GM18502 (cell line): ENCODE results near the gene SMG1.
"Not testable (repeated sequence)": the region's sequence is repeated elsewhere in the genome, so short reads cannot be mapped to it uniquely, and the experiment has no call there.

ENCODE experiments used
- ATAC-seq: cut with Tn5 transposase; IDR thresholded peaks from one replicate; pipeline ENCODE4 v1.9.1; 2021; ENCODE audit warnings: mild to moderate bottlenecking; ENCODE audit not compliant: unreplicated experiment, poor library complexity

The SMG1 gene

DNA sequence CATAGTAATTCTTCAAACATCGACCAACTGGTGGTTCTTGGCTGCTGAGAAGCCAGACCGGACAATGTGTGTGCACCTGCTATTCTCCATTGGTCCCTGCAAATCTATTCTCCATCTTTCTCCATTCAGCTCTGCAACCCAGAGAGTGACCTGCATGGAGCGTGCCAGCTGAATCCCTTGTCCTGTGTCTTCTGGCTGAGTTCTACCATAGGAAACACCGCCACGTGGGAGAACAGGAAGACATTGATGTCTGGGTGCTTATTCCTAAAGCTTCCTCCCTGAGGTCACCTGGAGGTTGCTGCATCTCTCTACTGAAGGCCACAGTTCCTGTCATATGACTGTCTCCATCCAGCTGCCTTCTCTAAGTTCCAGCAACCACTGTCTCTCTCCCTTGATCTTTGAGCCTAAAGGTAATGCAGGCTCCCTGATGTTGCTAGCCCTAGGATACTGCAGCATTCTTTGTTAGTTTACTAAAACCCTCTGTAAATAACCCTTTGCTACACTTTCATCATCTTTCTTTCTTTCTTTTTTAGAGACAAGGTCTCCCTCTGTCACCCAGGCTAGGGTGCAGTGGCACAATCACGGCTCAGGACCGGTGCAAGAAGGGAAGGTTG lies 10.6 kb upstream of the SMG1 start:
- ATAC-seq: no peak

DNA sequence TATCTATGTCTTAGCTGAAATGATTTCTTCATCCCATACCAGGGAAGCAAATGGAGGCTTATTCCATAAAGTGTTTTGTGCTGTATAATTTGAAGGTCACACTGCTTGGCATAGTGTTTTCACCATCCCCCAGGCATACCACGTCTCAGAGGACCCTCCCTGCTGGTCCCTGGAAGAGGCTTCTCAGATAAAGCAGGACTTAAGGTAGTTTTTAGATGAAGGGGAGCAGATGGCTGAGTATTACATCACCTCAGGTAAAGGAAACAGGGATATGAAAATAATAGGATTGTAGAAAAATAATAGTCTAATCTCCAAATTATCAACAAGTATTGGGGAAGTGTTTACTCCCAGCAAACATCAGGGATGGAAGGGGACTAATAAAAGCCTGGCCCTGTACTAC lies 7.3 kb upstream of the SMG1 start:
- no peak for ATAC-seq

DNA sequence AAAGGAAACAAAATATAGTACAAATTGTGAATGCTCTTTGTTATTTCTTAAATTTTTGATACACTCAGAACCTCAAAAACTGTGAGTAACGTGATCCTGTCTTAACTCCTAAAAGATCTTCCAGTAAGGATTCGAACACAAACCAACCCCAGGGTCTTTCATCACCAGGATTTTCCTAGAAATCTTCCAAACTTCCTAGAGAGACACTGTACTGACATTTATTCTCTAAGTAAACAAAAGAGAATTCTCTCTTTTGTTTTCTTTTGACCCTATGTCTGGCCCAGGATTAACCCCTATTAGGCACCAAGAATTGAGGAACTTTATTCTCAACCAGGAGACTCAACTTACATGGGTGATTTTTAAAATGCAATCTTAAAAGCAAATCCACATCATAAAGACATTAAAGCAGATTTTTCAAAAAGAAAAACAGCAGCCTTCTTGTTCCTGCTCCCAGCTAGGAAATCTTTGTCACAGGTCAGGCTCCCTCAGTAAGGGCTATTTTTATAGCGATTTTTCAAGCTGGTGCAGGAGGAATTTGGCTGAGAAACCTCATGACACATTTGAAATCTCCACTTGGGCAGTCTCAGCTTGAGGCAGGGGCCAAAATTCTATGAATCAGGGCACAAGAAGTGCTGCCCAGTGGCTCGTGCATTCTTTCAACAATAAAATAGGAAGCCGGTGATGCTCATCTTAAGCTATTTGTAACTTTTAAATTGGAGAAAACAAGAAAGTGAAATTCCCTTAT lies 6.2 kb upstream of the SMG1 start:
- no peak for ATAC-seq

DNA sequence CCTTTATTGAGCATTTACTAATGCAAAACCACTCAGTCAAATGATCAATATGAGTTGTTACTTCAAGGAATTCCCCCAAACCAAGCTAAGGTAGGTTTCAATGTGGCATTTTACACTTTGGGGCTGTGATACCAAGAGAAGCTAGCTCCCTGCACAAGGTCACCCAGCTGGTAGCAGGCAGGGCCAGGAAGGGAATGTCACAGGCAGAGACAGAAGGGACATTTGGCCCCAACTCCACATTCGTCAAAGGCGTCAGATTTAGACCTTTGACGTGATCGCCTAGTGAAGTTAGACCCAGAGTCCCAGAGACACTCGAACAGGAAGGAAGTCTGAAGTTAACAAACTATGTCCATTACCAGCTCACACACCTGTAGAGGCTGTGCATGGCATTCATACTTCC lies 5.5 kb upstream of the SMG1 start:
- no peak for ATAC-seq

- not testable (repeated sequence) for ATAC-seq
These were observed 3.9 kb upstream of the SMG1 start for GRCh38 chr16:18930095-18930494.

DNA sequence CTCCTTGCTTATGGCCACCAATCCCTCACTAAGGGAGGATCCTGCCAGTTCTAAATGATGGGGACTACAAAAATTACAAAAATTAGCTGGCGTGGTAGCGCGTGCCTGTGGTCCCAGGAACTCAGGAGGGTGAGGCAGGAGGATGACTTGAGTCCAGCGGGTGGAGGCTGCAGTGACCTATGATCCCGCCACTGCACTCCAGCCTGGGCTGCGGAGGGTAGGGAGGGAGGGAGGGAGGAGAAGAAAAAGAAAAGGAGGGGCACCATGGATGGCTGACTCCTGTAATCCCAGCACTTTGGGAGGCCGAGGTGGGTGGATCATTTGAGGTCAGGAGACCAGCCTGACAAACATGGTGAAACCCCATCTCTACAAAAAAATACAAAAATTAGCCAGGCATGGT lies 1.9 kb upstream of the SMG1 start:
- not testable (repeated sequence) for ATAC-seq

GRCh38 chr16:18925215-18925985 lies 808 bp downstream of the SMG1 start:
- peak; percentile 50 for ATAC-seq

- not testable (repeated sequence) for ATAC-seq
These were observed 2.3 kb downstream of the SMG1 start for GRCh38 chr16:18923935-18924334.

GRCh38 chr16:18923124-18923523 lies 3.1 kb downstream of the SMG1 start:
- ATAC-seq: not testable (repeated sequence)

DNA sequence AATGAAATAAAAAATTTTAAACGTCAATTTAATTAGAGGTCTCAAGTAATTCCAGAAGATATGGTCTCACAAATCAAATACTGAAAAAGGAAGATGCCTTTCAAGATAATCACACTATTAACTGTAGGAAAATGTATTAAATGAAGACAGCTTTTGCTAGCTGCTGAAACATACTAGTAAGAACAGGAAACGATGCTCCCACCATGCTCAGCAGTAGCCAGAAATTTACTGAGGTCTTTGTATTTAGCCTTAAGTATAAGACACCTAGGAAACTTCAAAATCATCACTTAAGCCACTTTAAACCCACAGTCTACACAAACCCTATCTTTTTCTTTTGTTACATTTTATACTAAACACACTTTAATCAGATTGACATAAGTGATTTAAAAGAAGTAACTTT lies 16.6 kb downstream of the SMG1 start:
- not testable (repeated sequence) for ATAC-seq

- ATAC-seq: not testable (repeated sequence)
These were observed 17.5 kb downstream of the SMG1 start for GRCh38 chr16:18908716-18909115.

DNA sequence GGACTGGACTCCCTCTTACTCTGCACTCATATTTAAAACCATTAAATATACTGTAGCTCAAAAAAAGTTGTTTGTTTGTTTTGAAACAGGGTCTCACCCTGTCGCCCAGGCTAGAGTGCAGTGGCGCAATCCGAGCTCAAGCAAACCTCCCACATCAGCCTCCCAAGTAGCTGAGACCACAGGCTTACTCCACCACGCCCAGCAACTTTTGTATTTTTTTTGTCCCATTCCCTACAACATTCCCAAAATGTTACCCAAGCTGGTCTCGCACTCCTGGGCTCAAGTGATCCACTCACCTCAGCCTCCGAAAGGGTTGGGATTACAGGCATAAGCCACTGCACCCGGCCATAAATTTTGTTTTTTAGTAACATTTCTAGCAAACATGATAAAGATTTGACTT lies 23.4 kb downstream of the SMG1 start:
- ATAC-seq: not testable (repeated sequence)

DNA sequence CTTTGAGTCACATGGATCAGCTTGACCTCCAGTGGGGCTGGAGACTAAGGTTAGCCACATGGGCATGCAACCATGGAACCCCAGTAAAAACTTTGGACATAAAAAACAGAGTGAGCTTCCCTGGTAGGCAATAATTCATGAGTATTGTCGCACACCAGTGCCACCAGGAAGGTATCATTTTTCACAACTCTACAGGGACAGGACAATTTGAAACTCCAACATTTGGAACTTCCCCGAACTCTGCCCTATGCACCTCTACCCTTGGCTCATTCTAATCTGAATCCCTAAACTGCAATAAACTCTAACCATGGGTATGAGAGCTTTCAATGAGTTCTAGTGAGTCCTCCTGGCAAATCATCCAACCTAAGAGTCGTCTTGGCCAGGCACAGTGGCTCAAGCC lies 24.2 kb downstream of the SMG1 start:
- ATAC-seq: not testable (repeated sequence)

DNA sequence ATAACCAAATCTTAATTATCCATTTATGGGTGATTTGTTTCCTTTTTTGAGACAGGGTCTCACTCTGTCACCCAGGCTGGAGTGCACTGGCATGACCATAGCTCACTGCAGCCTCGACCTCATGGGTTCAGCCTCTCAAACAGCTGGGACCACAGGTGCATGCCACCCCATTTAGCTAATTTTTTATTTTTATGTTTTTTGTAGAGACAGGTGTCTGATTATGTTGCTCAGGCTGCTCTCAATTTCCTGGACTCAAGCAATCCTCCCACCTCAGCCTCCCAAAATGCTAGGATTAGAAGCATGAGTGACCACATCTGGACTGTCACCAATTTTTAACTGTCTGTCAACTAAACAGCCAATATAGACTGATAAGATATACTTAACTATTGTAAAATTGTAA lies 25.0 kb downstream of the SMG1 start:
- not testable (repeated sequence) for ATAC-seq

GRCh38 chr16:18884456-18884855 lies 41.8 kb downstream of the SMG1 start:
- not testable (repeated sequence) for ATAC-seq

DNA sequence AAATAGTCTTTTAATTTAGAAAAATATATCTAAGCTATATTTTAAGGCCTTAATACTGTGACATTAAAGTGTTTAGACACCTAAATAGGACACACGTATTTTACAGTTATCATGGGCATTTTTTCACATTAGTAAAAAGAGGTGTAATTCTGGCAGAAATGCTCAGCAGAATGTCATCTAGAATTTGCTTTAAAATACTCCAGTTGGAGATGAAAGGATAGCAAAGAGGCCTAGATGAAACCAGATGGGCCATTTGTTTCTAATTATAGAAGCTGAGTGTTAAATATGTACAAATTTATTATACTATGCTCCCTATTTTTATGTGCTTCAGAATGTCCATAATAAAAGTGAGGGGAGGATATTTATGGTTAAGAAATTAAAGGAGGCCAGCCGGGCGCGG lies 48.5 kb downstream of the SMG1 start:
- ATAC-seq: not testable (repeated sequence)

- ATAC-seq: not testable (repeated sequence)
These were observed 48.9 kb downstream of the SMG1 start for GRCh38 chr16:18877259-18877658.

GRCh38 chr16:18876301-18876700 lies 49.9 kb downstream of the SMG1 start:
- not testable (repeated sequence) for ATAC-seq

DNA sequence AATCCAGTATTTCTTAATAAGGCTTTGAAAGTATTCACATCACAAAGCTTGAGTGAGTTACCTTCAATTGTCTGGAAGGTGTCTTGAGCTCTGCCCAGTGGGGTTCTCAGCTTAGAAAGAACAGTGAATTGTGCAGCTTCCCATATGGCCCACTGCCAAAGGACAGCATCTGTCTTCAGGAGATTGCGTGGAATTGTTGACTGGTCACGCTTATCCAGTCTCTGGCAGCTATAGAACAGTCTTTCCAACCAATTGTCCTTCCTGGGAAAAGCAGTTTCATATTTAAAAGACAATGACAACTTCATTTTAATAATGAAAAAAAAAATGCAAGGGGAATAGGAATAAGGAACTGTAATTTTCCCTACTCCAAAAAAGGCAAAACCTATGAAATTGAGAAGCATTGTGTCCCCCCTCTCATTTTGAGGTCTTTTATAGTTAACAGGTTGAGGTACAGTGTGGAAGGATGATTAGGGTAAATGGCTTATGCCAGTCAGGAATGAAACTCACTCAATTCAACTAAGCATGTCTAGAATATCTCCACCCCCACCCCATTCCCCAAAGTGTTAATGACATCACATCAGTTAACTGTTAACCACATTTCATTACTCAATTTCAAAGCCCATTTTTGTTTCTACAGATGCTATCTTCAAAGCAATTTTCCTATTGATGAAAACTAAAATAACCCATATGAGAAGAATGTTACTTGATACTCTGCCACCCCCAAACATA lies 57.0 kb downstream of the SMG1 start:
- not testable (repeated sequence) for ATAC-seq

DNA sequence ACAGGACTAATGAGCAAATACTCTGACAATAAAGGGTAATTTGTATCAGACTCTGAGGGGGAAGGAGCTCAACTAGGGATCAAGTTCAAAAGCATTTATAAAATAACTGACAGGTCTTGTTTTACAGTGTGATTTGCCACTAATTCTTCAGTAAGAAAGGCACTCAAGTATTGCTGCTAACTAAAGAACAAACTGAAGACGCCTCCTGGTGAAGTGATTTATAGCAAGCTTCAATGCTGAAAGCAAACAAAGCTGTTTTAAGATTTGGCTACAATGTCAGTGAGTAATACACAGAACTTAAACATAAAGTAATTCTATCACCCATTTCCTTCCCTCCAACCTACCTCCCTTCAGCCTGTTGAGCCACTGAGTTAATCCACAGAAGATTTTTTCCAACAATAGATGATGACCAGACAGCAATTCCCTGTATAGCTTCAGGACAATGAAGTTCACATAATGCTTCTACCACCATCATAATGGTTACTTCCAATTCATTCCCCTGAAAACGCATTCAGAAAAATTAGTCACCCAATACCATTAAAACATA lies 59.9 kb downstream of the SMG1 start:
- not testable (repeated sequence) for ATAC-seq
